ENCODE measurements around the gene WDR73.

- TF ChIP-seq MAX (IDR thresholded peaks at IDR 0.05), result no peak
- TF ChIP-seq RXRA (IDR thresholded peaks at IDR 0.05), result no peak
- TF ChIP-seq FOXA1 (IDR thresholded peaks at IDR 0.05), result no peak
- no peak for TF ChIP-seq HNF4A (conservative IDR thresholded peaks at IDR 0.05)
- TF ChIP-seq CTCF (IDR thresholded peaks at IDR 0.05; ENCODE audit: low read depth, low read length, missing input control), result no peak
- no peak for TF ChIP-seq REST (IDR thresholded peaks at IDR 0.05)
- TF ChIP-seq RAD21 (IDR thresholded peaks at IDR 0.05), result no peak
- TF ChIP-seq EGR1 (IDR thresholded peaks at IDR 0.05; ENCODE audit: low read depth in 2 of 2), result no peak
- TF ChIP-seq ATF3 (IDR thresholded peaks at IDR 0.05), result no peak
- no peak for TF ChIP-seq SP1 (IDR thresholded peaks at IDR 0.05)
- TF ChIP-seq ZBTB33 (IDR thresholded peaks at IDR 0.05), result no peak
- TF ChIP-seq YY1 (IDR thresholded peaks at IDR 0.05), result no peak
- TF ChIP-seq TAF1 (conservative IDR thresholded peaks at IDR 0.05), result no peak
Observed at GRCh38 chr15:84657748-84658079, 3.6 kb upstream of the WDR73 start.

Measured in liver (tissue), 3 donors.